Left ventricle myocardium inferior (tissue), 1 donor: ENCODE results near the gene CCDC38. TPM values are rescaled to one million over a fixed set of nuclear protein-coding genes. Genes with fewer than 3 reads are reported as not detected.

ENCODE experiments used
- DNase-seq: peaks from one replicate; pipeline ENCODE4 v3.0.0-alpha.2; 2020
- H3K27ac ChIP-seq: fragments of 200-600 bp; replicated peaks from 2 replicates; pipeline ENCODE4 v1.8.0; 2021
- H3K27me3 ChIP-seq: fragments of 200-600 bp; 2 replicates; pipeline ENCODE4 v1.8.0; 2021; ENCODE audit warnings: low read depth
- H3K36me3 ChIP-seq: fragments of 200-600 bp; 2 replicates; pipeline ENCODE4 v1.8.0; 2021
- H3K4me1 ChIP-seq: fragments of 200-600 bp; 2 replicates; pipeline ENCODE4 v1.8.0; 2021
- H3K4me3 ChIP-seq: fragments of 200-600 bp; 2 replicates; pipeline ENCODE4 v1.8.0; 2021; ENCODE audit warnings: mild to moderate bottlenecking, moderate library complexity
- H3K9me3 ChIP-seq: fragments of 200-600 bp; replicated peaks from 2 replicates; pipeline ENCODE4 v1.8.0; 2021
- intact Hi-C: fragments of 100-400 bp; cut with micrococcal nuclease; formaldehyde crosslinking; loops from one replicate; pipeline ENCODE4 v1.11.0; 2022
- total RNA-seq: library from RNA; stranded (reverse); fragmentation: NEBNext Ultra II Directional; extraction: Animal tissue kit (Norgen Biotek cat#: 25700); gene quantifications from one replicate; pipeline ENCODE4 v1.2.1, GENCODE V29; 2021
- TF ChIP-seq, protein P1 (sequence below): fragments of 200-600 bp; IDR thresholded peaks from 2 replicates; pipeline ENCODE4 v1.8.0; 2021; ENCODE audit warnings: antibody characterized with exemption, mild to moderate bottlenecking, borderline replicate concordance
- donor health status: DM: no; HTN: yes; CAD: no; lungs with severe emphysema.

Gene CCDC38
- total RNA-seq, 1 donor from 2014 or later, result 0.22 TPM

DNA sequence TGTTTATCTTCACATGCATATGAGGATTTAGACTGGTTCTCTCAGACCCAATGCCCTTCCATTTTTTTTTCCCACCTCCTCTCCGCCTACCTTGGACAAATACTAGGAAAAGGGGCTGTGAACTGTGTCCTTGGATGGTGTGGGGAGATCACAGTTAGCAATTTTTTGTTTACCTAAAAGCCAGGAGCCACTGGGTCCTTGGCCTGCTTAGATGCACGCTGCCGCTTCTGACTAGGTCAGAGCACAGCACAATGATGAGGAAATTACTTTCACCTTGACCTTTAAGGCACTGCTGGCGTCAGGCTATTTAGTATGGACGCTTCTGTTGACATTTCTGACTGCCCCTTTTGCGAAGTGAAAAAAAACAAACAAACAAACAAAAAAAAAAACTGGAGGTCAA is 1.9 kb downstream of the CCDC38 start:
- DNase-seq, result no peak
- no peak overlapping the region for H3K27ac ChIP-seq
- no peaks in the 10 kb centered on the region for H3K9me3 ChIP-seq
- intact Hi-C loops, result no loop called here
- H3K27me3 ChIP-seq, result no peaks in the 10 kb centered on the region
- peaks cover 21% of the 10 kb centered on the region for H3K4me1 ChIP-seq
- no peak overlapping the region for H3K4me3 ChIP-seq
- TF ChIP-seq, protein P1, sequence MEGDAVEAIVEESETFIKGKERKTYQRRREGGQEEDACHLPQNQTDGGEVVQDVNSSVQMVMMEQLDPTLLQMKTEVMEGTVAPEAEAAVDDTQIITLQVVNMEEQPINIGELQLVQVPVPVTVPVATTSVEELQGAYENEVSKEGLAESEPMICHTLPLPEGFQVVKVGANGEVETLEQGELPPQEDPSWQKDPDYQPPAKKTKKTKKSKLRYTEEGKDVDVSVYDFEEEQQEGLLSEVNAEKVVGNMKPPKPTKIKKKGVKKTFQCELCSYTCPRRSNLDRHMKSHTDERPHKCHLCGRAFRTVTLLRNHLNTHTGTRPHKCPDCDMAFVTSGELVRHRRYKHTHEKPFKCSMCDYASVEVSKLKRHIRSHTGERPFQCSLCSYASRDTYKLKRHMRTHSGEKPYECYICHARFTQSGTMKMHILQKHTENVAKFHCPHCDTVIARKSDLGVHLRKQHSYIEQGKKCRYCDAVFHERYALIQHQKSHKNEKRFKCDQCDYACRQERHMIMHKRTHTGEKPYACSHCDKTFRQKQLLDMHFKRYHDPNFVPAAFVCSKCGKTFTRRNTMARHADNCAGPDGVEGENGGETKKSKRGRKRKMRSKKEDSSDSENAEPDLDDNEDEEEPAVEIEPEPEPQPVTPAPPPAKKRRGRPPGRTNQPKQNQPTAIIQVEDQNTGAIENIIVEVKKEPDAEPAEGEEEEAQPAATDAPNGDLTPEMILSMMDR, result no peak
- no peaks in the 10 kb centered on the region for H3K36me3 ChIP-seq

DNA sequence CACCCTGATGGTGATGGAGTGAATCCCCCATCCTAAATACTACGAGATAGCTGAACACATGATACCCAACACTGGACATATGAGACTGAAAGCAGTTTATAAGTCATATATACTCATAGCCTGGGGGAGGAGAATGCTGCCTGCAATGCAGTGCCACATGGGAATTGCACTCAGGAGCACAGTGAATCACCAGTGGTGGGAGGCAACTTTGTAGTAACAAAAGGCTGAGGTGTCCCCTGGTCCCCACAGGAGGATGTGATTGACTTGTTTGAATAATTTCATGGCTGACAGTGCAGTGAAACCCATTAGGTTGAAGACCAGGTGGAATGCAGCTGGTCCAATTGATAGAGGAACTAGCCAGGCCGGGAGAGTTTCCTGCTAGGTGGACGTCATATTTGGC is 20.2 kb downstream of the CCDC38 start:
- intact Hi-C loops, result no loop called here
- no peaks in the 10 kb centered on the region for H3K4me1 ChIP-seq
- H3K36me3 ChIP-seq, result no peaks in the 10 kb centered on the region
- peaks cover 10% of the 10 kb centered on the region for H3K27me3 ChIP-seq
- no peak for DNase-seq
- no peak overlapping the region for H3K4me3 ChIP-seq
- TF ChIP-seq, protein P1, result no peak
- no peaks in the 10 kb centered on the region for H3K9me3 ChIP-seq
- no peak overlapping the region for H3K27ac ChIP-seq

DNA sequence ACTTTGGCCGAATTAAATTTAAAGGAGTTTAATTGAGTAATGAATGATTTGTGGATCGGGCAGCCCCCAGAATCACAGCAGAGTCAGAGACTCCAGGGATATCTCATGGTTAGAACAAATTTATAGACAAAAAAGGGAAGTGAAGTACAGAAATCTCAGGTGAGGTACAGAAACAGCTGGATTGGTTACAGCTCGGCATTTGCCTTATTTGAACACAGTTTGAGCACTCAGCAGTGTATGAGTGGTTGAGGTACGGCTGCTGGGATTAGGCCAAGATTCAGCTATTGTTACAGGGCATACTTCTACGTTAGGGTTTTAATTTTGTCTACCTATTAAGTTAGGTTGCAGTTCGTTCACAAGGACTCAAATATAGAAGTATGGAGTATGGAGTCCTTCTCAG is 23.3 kb downstream of the CCDC38 start:
- intact Hi-C loops, result loop anchor here (5.0 kb wide), 1 partner anchor 78 kb away; the partner anchor contains the start of gene HAL

DNA sequence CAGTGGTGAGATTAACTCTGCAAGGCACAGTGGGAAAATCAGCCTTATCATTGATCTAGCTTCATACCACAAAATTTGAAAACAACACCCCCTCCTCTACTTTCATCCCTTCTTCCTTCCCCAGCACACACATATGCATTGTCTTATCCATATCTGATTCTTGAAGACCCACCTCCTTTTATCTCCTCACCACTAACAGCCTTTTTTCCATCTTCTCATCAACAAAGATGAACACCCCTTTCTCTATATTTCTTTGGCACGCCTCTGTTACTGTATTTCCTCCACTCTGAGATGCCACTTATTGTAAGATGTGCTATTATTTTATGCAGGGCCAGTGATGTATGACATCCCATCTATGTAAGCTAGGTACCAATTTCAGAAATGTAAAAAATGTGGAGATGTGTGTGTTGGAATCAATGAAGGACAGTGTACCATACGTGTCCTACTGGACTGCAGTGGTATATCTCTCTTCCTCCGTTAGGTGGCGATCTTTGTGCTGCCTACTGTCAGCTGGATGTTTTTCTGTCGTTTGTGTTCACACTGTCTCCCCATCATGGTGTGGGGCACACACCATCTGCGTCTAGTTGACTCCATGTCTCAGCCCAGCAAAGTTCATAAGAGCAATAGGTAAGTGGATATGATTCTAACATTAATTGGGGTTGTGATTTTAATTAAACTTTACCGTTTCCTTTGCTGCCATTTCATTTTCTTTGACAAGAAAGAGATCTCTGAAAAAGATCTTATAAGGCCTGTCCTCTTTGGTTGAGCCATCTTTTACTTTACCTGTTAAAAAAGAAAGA is 24.0 kb downstream of the CCDC38 start:
- DNase-seq, result no peak
- H3K4me1 ChIP-seq, result no peaks in the 10 kb centered on the region
- H3K27ac ChIP-seq, result no peak overlapping the region
- peaks cover 10% of the 10 kb centered on the region for H3K27me3 ChIP-seq
- intact Hi-C loops, result loop anchor here (5.0 kb wide), 1 partner anchor 79 kb away; the partner anchor contains the start of gene HAL
- H3K4me3 ChIP-seq, result no peak overlapping the region
- H3K36me3 ChIP-seq, result no peaks in the 10 kb centered on the region
- no peaks in the 10 kb centered on the region for H3K9me3 ChIP-seq
- TF ChIP-seq, protein P1, result peak; percentile 89

More for the DNA sequence above, 23.3 kb downstream of the CCDC38 start:
- no peak for DNase-seq
- Histone ChIP-seq H3K4me1 (no peaks in the 10 kb centered on the region), H3K27me3 (peaks cover 10% of the 10 kb centered on the region), H3K9me3 (no peaks in the 10 kb centered on the region), H3K4me3 (no peak overlapping the region), H3K36me3 (no peaks in the 10 kb centered on the region), H3K27ac (no peak overlapping the region)
- TF ChIP-seq, protein P1, result no peak

DNA sequence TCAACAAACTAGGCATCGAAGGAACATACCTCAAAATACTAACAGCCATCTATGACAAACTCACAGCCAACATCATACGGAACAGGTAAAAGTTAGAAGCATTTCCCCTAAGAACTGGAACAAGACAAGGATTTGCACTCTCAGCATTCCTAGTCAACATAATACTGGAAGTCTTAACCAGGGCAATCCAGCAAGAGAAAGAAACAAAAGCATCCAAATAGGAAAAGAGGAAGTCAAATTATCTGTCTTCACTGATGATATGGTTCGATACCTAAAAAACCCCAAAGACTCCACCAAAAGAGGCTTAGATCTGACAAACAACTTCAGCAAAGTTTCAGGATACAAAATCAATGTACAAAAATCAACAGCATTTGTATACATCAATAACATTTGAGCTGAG is 32.5 kb downstream of the CCDC38 start:
- Histone ChIP-seq H3K27me3 (peaks cover 5% of the 10 kb centered on the region), H3K27ac (no peak overlapping the region), H3K4me1 (no peaks in the 10 kb centered on the region), H3K9me3 (peaks cover 16% of the 10 kb centered on the region), H3K4me3 (no peak overlapping the region), H3K36me3 (no peaks in the 10 kb centered on the region)
- no peak for DNase-seq
- intact Hi-C loops, result no loop called here
- TF ChIP-seq, protein P1, result no peak
